HG02642 (cell line): ENCODE measurements around the gene BIK.

Experiments used
- ATAC-seq: cut with Tn5 transposase; IDR thresholded peaks from one replicate; pipeline ENCODE4 v1.9.1; 2021; ENCODE audit warnings: mild to moderate bottlenecking; ENCODE audit not compliant: unreplicated experiment, poor library complexity

BIK gene

GRCh38 chr22:43173976-43174720 lies 63.6 kb downstream of the BIK start:
- ATAC-seq, result no peak

GRCh38 chr22:43174941-43175531 lies 64.5 kb downstream of the BIK start:
- no peak for ATAC-seq

- no peak for ATAC-seq
Observed at GRCh38 chr22:43176090-43176489, 65.5 kb downstream of the BIK start.

GRCh38 chr22:43177479-43177878 lies 66.9 kb downstream of the BIK start:
- no peak for ATAC-seq
